ENCODE results near the gene MUCL3.

DNA sequence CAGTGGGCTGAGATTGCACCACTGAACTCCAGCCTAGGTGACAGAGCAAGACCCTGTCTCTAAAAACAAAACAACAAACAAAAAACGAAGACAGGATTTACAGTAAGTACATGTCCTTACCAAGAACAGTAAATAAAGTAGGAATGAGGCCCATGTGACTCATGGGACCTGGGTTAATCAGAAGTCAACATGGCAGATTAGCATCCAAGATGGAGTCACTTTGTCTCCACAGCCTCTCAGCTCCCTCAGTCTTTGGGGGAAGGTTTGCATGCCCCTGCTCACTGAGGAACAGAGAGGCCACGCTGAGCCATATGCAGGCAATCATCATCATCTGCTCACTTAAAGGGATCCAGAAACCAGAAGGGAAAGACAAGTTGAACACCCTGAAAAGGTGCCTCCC, 61.7 kb downstream of the MUCL3 start:
- TF ChIP-seq POLR2A (IDR thresholded peaks at IDR 0.05) (no peak), POLR2AphosphoS5 (IDR thresholded peaks at IDR 0.05) (no peak)
- TF ChIP-seq, protein P1, sequence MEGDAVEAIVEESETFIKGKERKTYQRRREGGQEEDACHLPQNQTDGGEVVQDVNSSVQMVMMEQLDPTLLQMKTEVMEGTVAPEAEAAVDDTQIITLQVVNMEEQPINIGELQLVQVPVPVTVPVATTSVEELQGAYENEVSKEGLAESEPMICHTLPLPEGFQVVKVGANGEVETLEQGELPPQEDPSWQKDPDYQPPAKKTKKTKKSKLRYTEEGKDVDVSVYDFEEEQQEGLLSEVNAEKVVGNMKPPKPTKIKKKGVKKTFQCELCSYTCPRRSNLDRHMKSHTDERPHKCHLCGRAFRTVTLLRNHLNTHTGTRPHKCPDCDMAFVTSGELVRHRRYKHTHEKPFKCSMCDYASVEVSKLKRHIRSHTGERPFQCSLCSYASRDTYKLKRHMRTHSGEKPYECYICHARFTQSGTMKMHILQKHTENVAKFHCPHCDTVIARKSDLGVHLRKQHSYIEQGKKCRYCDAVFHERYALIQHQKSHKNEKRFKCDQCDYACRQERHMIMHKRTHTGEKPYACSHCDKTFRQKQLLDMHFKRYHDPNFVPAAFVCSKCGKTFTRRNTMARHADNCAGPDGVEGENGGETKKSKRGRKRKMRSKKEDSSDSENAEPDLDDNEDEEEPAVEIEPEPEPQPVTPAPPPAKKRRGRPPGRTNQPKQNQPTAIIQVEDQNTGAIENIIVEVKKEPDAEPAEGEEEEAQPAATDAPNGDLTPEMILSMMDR (IDR thresholded peaks at IDR 0.05), result no peak

Measured in prostate gland (tissue), 2 donors.